GM18499 (cell line): Measurements from ENCODE around the gene OR8B3.
"Not testable (repeated sequence)": the region's sequence is repeated elsewhere in the genome, so short reads cannot be mapped to it uniquely, and the experiment has no call there.

Source experiments
- ATAC-seq: cut with Tn5 transposase; IDR thresholded peaks from one replicate; pipeline ENCODE4 v1.9.1; 2021; ENCODE audit warnings: moderate number of reproducible peaks; ENCODE audit not compliant: insufficient read depth, unreplicated experiment

The OR8B3 gene

GRCh38 chr11:124398924-124399323, at the start of gene OR8B3:
Gene OR8B3 (minus strand): TSS chr11:124399024. CDS start chr11:124397351, 1,673 bp downstream.
- no peak for ATAC-seq

GRCh38 chr11:124446916-124447315, 48.1 kb upstream of the OR8B3 start:
- ATAC-seq = no peak

GRCh38 chr11:124445646-124446150, 46.9 kb upstream of the OR8B3 start, which contains the start of gene OR8B8:
Gene OR8B8 (minus strand): TSS chr11:124445696. CDS start chr11:124441085, 4,611 bp downstream.
- ATAC-seq = no peak

- no peak for ATAC-seq
These were observed 44.0 kb upstream of the OR8B3 start for GRCh38 chr11:124442847-124443246.

- ATAC-seq = no peak
These were observed 43.6 kb upstream of the OR8B3 start for GRCh38 chr11:124442442-124442841.

- ATAC-seq = no peak
These were observed 42.7 kb upstream of the OR8B3 start for GRCh38 chr11:124441519-124441918.

GRCh38 chr11:124441081-124441480, 42.3 kb upstream of the OR8B3 start:
- no peak for ATAC-seq

- no peak for ATAC-seq
These were observed 41.8 kb upstream of the OR8B3 start for GRCh38 chr11:124440608-124441007.

- no peak for ATAC-seq
These were observed 35.9 kb upstream of the OR8B3 start for GRCh38 chr11:124434699-124435098.

- ATAC-seq = no peak
These were observed 30.8 kb upstream of the OR8B3 start for GRCh38 chr11:124429599-124429998.

GRCh38 chr11:124424384-124424921, 25.6 kb upstream of the OR8B3 start, which contains the start of gene OR8B4:
Gene OR8B4 (minus strand): TSS chr11:124424871. CDS start chr11:124424871, 0 bp downstream.
- no peak for ATAC-seq

GRCh38 chr11:124421043-124421442, 22.2 kb upstream of the OR8B3 start:
- no peak for ATAC-seq

- ATAC-seq = no peak
These were observed 16.6 kb upstream of the OR8B3 start for GRCh38 chr11:124415356-124415923.

GRCh38 chr11:124409906-124410305, 11.1 kb upstream of the OR8B3 start:
- ATAC-seq = no peak

- ATAC-seq = no peak
These were observed 6.8 kb upstream of the OR8B3 start for GRCh38 chr11:124405581-124405980.

- not testable (repeated sequence) for ATAC-seq
These were observed 4.4 kb upstream of the OR8B3 start for GRCh38 chr11:124403186-124403585.

- ATAC-seq = peak; percentile 79
These were observed 3.6 kb upstream of the OR8B3 start for GRCh38 chr11:124402326-124402922.

GRCh38 chr11:124396847-124397246, 2.0 kb downstream of the OR8B3 start:
- ATAC-seq = not testable (repeated sequence)

GRCh38 chr11:124394408-124394807, 4.4 kb downstream of the OR8B3 start:
- no peak for ATAC-seq

GRCh38 chr11:124384399-124384798, 14.4 kb downstream of the OR8B3 start, which contains the start of gene OR8B2:
Gene OR8B2 (minus strand): TSS chr11:124384499. CDS start chr11:124383343, 1,156 bp downstream.
- ATAC-seq = no peak

- ATAC-seq = not testable (repeated sequence)
These were observed 16.0 kb downstream of the OR8B3 start for GRCh38 chr11:124382857-124383256.
